22Rv1 (cell line): ENCODE measurements around the gene DENND5B.

Source experiments
- CTCF ChIP-seq: fragments of 450-650 bp; IDR thresholded peaks from 2 replicates; pipeline ENCODE4 v1.5.1; 2017; ENCODE audit warnings: mild to moderate bottlenecking
- ZFX ChIP-seq: fragments of 450-650 bp; IDR thresholded peaks from 2 replicates; pipeline ENCODE4 v1.6.1; 2017; ENCODE audit warnings: antibody characterized with exemption, borderline replicate concordance

DNA sequence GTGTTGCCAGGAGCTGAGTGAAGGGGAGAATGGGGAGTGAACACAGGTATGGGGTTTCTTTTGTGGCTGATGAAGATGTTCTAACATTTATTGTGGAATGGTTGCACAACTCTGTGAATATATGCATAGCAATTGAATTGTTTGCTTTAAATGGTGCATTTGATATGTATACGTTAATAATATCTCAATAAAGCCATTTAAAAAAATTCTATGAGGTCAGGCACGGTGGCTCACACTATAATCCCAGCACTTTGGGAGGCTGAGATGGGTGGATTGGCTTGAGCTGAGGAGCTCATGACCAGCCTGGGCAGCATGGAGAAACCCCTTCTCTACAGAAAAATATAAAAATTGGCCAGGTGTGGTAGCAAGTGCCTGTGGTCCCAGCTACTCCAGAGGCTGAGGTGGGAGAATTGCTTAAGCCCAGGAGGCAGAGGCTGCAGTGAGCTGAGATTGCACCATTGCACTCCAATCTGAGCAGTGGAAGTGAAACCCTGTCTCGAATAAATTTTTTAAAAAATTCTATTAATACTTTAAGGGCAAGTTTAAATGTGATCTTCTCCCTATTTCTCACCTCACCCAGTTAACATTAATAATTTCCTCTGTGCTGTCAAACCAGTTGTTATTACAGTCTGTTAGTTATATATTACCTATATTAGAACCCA, 65.3 kb downstream of the DENND5B start:
- TF ChIP-seq CTCF (no peak), ZFX (no peak)
